Epidermal melanocyte (primary cell): ENCODE measurements around the gene ATP8B3.

Experiments used
- DNase-seq: peaks from one replicate; pipeline ENCODE4 v3.0.0; 2011; ENCODE audit warnings: low spot score; ENCODE audit not compliant: insufficient read length

ATP8B3 gene

DNA sequence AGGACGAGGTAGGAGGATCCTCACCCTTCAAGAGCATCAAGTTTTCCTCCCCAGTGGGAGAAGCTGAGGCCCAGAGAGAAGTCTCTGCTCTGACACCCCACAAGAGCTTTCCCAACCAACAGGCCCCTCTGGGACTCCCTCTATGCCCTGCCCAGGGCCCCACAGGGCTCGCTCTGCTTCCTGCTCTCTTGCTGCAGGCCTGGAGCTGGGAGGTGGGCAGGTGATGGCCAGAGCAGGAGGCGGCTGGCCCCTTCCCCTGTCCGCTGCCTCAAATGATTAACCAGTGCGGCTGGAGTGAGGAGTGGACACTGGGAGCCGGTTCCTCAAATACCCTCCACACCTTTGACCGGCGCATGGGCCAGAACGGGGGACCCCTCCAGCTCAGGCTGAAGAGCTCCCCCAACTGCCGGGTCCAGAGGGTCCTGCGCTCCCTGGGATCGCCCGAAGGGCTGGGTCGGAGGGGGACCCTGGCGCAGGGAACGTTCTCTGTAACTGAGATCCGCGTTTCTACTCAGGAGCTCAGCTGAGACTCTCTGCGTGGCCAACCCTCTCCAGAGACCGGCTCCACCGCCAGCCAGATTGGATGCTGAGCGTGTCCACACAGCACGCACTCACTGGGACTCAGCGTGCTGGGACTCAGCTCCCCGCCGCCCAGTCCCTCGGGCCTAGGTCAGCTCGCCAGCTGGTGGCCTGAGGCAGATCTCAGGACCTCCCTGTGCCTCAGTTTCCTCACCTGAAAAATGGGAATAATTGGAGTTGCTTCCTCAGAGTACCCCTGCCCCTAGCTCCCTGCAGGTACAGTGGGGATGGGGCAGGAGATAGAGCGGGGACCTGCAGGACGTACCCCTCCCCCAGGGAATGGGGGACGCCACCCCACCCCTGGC, 65.4 kb downstream of the ATP8B3 start:
- no peak for DNase-seq

- DNase-seq = no peak
Observed at GRCh38 chr19:1745589-1746031, 66.5 kb downstream of the ATP8B3 start.

GRCh38 chr19:1744822-1745563, 67.1 kb downstream of the ATP8B3 start:
- no peak for DNase-seq

- no peak for DNase-seq
Observed at GRCh38 chr19:1744133-1744665, 67.9 kb downstream of the ATP8B3 start.

DNA sequence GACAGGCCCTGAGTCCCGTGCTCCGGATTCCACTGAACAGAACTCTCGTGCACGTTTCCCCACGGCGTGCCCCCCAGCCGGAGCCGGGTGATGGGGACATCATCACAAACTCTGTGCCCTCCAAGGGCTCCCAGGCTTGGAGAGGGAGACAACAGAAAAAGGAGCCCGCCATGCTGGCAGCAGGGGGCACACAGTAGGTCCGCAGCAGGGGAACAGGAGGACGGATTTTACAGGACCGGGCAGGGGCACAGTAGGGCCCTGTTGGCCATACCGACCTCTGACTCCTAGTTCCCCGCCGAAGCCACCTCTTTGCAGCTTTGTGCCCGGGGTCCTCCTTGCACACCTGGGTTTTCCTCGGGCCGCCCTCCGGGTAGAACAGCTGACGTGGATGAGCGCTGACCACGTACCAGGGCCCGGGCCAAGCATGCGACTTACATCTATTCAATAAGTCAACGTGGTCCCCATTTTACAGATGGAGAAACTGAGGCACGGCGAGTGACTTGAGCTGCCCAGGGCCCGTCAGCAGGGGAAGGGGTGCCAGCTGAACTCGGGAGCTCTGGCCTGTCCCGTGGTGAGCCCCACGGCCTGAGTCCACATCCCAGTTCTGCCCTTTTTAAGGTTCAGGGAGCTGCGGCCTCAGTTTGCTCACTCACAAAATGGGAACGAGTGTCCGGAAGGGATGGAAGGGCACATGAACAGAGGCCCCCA, 68.9 kb downstream of the ATP8B3 start:
- no peak for DNase-seq

GRCh38 chr19:1739960-1740629, 72.0 kb downstream of the ATP8B3 start:
- no peak for DNase-seq

DNA sequence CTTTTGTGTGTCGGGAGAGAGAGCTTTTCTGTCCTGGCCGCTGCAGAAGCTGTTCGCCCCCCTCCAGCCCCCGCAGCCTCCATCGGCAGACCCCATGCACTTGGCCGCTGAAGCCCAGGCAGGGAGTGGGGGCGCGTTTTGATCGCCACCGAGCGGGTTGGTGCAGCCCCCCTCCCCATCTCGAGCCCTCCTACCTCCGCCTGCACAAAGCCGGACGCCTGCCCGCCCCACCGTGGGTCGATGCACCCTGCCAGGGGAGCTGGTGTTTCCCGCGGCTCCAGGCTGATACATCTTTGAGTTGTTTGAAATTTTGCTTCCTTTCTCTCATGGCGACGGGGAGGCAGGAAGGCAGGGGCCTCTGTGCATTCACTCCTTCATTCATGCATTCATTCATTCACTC, 75.1 kb downstream of the ATP8B3 start:
- DNase-seq = no peak

DNA sequence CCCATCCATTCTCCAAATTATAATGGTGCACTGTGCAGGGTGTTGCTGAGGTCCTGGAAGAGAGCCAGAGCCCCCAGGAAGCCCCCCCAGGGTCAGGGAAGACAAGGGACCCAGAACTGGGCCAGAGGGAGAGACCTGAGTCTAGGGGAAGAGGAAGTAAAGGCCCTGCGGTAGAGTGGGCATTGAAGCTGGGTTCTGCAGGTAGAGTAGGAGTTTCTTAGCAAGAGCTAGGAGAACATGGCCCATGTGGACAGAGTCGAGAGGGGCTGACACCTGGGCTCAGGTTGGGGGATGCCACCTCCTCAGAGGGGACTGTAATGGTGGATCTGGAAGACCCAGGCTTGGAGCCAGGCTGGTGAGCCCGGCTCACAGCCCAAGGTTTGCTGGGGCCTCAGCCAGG, 75.8 kb downstream of the ATP8B3 start:
- DNase-seq = no peak

DNA sequence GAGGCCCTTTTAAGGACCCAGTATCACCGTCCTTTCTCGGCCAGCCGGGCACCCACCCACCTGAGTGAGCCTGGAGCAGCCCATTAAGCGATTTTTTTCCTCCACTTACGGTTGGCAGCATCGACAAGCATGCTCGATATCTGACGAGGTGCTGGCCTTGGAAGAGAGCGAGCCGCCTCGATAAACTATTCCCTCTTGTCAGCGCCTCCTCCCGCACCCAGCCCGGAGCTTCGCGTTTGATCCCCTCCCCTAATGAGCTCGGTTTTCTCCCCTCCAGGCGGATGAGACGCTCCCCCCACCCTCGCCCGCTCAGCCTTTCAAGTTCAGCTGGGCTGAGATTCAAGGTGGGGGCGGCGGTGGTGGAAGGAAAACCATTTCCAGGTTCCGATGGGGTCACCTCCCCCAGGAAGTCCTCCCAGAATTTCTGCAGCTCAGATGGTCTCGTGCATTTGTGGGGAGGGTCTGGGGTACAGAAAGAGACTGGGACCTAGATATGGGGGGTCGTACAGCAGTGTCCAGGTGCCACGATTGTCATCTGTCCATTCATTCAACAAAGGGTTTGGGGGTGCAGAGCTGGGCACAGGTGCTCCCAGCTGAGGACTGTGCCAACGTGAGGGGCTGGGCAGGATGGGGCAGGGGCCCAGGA, 77.6 kb downstream of the ATP8B3 start:
- DNase-seq = no peak
